HL-60 (cell line): Measurements from ENCODE around the gene CLVS2.

Experiments
- CTCF ChIP-seq: IDR thresholded peaks from one replicate; pipeline ENCODE4 v1.5.1; 2011; ENCODE audit warnings: low read length, control low read depth, inconsistent platforms; ENCODE audit not compliant: insufficient read depth
- POLR2AphosphoS5 ChIP-seq: IDR thresholded peaks from 2 replicates; pipeline ENCODE4 v1.6.1; 2012; ENCODE audit warnings: low read depth

DNA sequence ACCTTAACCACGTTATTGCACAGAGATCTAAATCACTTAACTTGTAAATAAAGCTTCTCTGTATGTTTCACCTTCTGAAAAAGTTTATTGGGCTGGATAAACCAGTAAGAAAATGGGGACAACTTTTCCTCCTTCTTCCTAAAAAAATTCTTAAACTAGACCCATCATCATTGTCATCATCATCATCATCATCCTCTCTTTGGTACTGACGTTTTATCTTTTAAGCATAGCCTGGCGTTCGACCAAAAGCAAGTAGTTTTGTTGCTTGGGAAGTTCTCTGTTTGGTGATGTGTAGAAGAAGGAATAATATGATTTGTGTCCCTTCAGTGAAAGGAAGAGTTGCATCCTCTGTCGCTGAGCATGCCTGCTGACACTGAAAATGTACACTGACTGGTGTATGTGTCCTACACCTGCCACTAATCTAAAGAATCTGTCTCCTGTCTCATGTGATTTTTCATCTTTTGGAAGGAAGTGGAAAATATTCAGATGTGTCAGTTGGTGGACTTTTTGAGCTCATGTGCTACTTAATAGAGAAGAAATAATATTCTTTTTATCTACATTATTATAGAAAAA lies 2.5 kb downstream of the CLVS2 start:
- TF ChIP-seq CTCF: no peak
- TF ChIP-seq POLR2AphosphoS5: no peak
